HUDEP-2 (cell line): Measurements from ENCODE around the gene CPEB4.
A peak's percentile ranks its signal among the peaks of the same experiment; 100 is the strongest.

ENCODE experiments used
- DNase-seq, 76 experiments: peaks; one replicate each; lab custom pipeline; 2025; ENCODE audit not compliant: unreplicated experiment in 76 of 76; lab: John Stamatoyannopoulos, UW

The CPEB4 gene

DNA sequence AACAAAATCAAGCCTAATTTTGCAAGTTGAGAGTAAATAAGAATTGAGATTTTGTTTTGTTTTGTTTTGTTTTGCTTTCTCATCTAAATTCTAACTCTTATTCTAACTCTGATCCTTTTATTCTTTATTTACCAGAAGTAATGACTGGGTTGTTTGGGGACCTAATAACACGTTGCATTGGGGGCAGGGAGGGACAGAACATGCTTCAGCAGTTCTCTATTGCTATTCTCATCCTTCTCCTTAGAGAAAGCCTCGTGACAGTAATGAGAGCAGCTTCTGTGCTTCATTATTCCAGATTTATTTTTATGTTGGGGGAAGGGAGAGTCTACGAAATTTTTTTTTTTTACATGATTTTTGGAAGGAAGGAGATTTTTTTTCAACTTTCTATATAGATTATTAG, 21.1 kb downstream of the CPEB4 start:
- DNase-seq = no peak

GRCh38 chr5:173910215-173910614, 22.1 kb downstream of the CPEB4 start:
- no peak for DNase-seq

GRCh38 chr5:173911623-173912022, 23.5 kb downstream of the CPEB4 start:
- DNase-seq = no peak

DNA sequence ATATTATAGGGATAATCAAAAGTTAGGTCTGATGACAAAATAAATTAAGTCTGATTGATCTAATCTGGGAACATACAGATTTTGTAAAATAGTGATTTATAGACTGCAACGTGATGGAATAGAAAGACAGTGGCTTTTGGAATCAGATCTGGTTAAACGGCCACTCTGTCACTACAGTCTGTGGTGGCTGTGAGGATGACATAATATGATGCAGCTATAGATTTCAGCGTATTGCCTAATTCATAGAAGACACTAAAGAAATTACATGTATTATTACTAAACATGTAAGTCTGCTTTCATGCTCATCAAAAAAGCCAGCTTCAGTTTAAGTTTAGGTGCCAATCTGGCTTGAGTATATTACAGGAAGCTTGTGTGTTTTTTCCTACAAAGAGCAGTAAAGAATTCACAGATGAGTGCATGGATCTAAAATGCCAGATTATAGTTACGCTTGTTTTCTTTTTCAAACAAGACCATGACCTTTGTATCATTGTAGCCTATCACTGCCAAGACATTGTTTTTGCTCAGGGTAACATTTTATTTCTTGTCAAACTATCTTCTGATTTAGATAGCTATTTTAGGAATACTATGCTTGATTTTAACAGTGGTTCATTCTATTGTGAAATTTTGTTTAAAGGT, 25.7 kb downstream of the CPEB4 start:
- DNase-seq = no peak

GRCh38 chr5:173915310-173916014, 27.3 kb downstream of the CPEB4 start:
- no peak for DNase-seq

DNA sequence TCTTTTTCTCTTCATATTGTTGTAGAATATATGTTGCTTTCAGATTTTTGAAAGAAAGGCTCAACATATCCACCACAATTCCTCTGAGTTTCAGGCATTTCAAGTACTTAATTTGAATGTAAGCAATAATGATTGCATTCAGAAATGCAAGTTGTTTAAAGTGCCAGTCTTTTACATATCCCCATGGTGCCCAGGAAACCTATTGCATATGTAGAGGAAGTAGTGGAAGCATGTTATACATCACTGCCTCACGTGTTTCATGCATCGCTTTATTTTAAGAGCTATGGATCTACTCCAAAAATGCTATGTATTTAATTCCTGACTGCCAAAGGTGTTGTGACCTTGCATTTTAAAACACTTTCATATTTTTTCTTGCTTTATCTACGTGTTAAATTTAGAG, 28.1 kb downstream of the CPEB4 start:
- DNase-seq = no peak

GRCh38 chr5:173917788-173918786, 29.9 kb downstream of the CPEB4 start:
- DNase-seq = peak in 58 of 76 experiments; percentile 5 to 89 (median 48)

DNA sequence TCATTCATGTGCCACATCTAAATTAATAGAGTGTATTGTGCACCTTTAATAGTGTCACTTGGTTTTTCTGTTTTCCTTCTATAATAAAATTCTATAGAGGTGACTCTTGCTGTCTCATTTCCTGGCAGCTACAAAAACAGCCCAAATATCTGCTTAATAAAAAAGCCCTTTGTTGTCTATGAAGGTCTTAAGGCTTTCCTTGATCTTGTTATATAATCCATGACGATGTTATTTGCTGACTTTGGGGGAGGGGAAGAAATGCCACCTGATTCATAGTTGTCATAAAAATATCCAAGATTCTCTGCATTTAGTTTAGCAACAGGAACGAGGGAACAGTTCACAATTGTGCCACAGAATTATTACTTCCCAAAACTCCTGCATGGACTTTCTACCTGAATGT, 31.3 kb downstream of the CPEB4 start:
- DNase-seq = no peak

GRCh38 chr5:173920024-173920753, 32.0 kb downstream of the CPEB4 start:
- DNase-seq = no peak

- DNase-seq = no peak
Measured at GRCh38 chr5:173920866-173921555, 32.9 kb downstream of the CPEB4 start.

- no peak for DNase-seq
Measured at GRCh38 chr5:173922527-173922926, 34.4 kb downstream of the CPEB4 start.

GRCh38 chr5:173923218-173924095, 35.3 kb downstream of the CPEB4 start:
- DNase-seq = no peak

DNA sequence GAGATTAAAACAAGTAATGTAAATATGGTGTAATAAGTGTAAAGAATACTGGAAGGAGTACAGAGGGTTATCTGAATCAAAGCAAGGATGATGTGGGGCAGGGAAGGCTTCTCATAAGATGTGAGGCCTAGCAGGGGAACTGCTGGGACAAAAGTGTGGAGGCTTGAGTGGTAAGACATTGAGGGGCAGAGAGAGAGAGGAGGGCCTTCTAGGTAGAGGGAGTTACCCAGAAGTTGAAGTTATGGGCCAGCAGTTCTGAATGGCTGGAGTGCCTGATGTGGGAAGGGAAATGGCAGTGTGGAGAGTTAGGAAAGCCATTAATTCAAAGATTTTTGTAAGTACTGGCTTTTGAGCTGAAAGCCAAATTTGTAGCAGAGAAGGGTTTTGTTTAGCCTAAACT, 36.8 kb downstream of the CPEB4 start:
- no peak for DNase-seq

- DNase-seq = peak in 26 of 76 experiments; percentile 2 to 36 (median 16)
Measured at GRCh38 chr5:173925449-173926071, 37.4 kb downstream of the CPEB4 start.

DNA sequence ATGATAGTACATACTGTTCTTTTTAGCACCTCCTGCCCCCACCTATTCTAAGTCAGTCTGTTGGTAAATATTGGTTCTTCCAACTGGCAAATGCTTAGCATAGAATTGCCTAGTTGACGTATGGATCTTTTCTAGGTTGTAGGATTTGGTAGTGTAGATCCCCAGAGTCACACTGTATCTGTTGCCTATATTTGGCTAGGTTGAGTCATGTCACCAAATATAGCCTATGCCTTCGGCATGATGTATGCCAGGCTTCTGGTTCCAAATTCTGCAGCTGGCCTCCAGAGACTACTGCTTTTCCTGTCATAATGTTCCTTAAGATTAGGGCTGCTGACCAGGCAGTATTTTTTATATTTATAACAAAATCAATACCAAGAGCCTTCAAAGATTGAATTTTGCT, 38.2 kb downstream of the CPEB4 start:
- DNase-seq = no peak

DNA sequence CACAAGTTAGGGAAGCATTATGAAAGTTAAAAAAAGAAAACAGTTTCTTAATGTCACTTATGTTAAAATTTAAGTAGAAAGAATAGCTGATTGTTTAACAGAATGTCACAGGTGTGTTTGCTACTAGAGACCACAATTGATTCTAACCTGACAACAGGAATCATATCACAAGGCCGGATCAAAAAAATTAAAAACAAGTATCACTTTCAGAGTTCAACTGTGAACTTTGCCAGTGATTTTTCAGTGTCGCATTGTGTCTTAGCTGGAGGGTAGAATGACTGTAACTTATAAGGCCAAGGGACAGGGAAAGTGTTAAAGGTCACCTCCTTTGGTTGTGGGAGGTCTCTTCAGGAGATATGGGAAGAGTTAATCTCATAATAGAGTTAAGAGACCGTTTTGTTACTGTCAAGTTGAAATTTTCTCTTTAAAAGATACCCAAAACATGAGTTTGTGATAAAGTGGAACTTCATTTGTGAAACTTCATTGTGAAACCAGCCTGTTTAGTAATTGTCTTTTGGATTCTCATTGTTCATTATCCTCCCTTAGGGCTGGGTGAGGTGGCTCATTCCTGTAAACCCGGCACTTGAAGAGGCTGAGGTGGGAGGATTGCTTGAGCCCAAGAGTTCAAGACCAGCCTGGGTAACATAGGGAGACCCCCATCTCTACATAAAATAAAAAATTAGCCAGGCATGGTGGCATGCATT, 40.9 kb downstream of the CPEB4 start:
- no peak for DNase-seq

DNA sequence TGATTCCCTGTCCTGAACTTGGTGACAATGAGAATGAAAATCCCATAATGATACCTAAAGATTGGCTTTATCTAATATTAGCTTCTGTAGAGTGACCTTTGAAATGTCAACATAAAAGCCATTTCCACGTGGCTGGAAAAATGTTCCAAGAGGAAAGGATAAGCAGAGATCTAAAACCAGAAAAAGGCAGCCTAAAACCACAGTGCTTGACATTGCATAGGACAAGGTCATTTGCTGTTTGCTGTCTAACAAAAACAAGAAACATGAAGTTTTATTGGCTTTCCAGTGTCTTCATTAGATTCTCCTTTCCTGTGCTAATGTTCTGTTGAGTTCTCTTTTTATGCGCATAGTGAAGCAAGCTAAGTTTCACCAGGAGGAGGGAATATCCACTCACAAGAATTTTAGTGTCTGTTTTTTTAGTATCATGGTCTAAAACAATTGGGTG, 44.6 kb downstream of the CPEB4 start:
- no peak for DNase-seq

- DNase-seq = no peak
Measured at GRCh38 chr5:173933901-173934300, 45.8 kb downstream of the CPEB4 start.
